Hepatocyte (in vitro differentiated cells): ENCODE results near the gene CDS2. TPM values are rescaled to one million over a fixed set of nuclear protein-coding genes. Genes with fewer than 3 reads are reported as not detected.

Source experiments
- DNase-seq: peaks from one replicate; pipeline ENCODE4 v3.0.0-alpha.2; 2016; ENCODE audit warnings: low spot score
- H2AFZ ChIP-seq: fragments of 200-600 bp; sonication (generic); 2 replicates; pipeline ENCODE4 v1.6.0; 2016; ENCODE audit warnings: antibody characterized with exemption, mild to moderate bottlenecking
- H3K27ac ChIP-seq: fragments of 200-600 bp; sonication (generic); 2 replicates; pipeline ENCODE4 v1.5.1; 2016; ENCODE audit warnings: mild to moderate bottlenecking
- H3K27me3 ChIP-seq: fragments of 200-600 bp; sonication (generic); 2 replicates; pipeline ENCODE4 v1.6.1; 2016
- H3K36me3 ChIP-seq: fragments of 200-600 bp; sonication (generic); replicated peaks from 2 replicates; pipeline ENCODE4 v1.5.1; 2016; ENCODE audit warnings: low read depth; ENCODE audit not compliant: insufficient read depth
- H3K4me1 ChIP-seq: fragments of 200-600 bp; sonication (generic); 2 replicates; pipeline ENCODE4 v1.5.1; 2016; ENCODE audit warnings: mild to moderate bottlenecking, moderate library complexity; ENCODE audit not compliant: insufficient read depth
- H3K4me2 ChIP-seq: fragments of 200-600 bp; sonication (generic); 2 replicates; pipeline ENCODE4 v1.6.0; 2016
- H3K4me3 ChIP-seq: fragments of 200-600 bp; sonication (generic); 2 replicates; pipeline ENCODE4 v1.5.1; 2016; ENCODE audit warnings: mild to moderate bottlenecking
- H3K79me2 ChIP-seq: fragments of 200-600 bp; sonication (generic); 2 replicates; pipeline ENCODE4 v1.6.0; 2017; ENCODE audit warnings: mild to moderate bottlenecking
- H3K9me2 ChIP-seq: fragments of 200-600 bp; sonication (generic); replicated peaks from 2 replicates; pipeline ENCODE4 v1.6.0; 2017; ENCODE audit warnings: mild to moderate bottlenecking; ENCODE audit not compliant: insufficient read depth
- H3K9me3 ChIP-seq: fragments of 200-600 bp; sonication (generic); 2 replicates; pipeline ENCODE4 v1.5.1; 2016; ENCODE audit warnings: low read depth, mild to moderate bottlenecking
- H4K20me1 ChIP-seq: fragments of 200-600 bp; sonication (generic); 2 replicates; pipeline ENCODE4 v1.6.0; 2016; ENCODE audit warnings: mild to moderate bottlenecking; ENCODE audit not compliant: insufficient read depth, poor library complexity, severe bottlenecking
- EZH2 ChIP-seq: fragments of 200-600 bp; sonication (generic); IDR thresholded peaks from 2 replicates; pipeline ENCODE4 v1.6.1; 2016; ENCODE audit warnings: antibody characterized with exemption, mild to moderate bottlenecking, borderline replicate concordance
- EZH2phosphoT487 ChIP-seq: fragments of 200-600 bp; sonication (generic); IDR thresholded peaks from one replicate; pipeline ENCODE4 v1.6.1; 2018; ENCODE audit warnings: antibody characterized with exemption, mild to moderate bottlenecking, low read depth, moderate library complexity; ENCODE audit not compliant: unreplicated experiment, severe bottlenecking
- WGBS: methylation state at CpG from one replicate; pipeline ENCODE4 v1.1.6; 2016; ENCODE audit warnings: low lambda C conversion rate; ENCODE audit errors: missing lambda C conversion rate; 5-methylcytosine and 5-hydroxymethylcytosine counted together
- polyA plus RNA-seq: library from polyadenylated mRNA; unstranded; fragments of >200 nt; fragmentation: Nextera tagmentation; extraction: Ambion mirVana; gene quantifications from 2 replicates; pipeline ENCODE4 v1.2.1, GENCODE V29; 2016
- total RNA-seq: library from RNA; depleted of rRNA; stranded (reverse); fragments of >200 nt; gene quantifications from 2 replicates; pipeline ENCODE4 v1.2.3, GENCODE V29; 2014
- TF ChIP-seq, protein P1 (sequence below): fragments of 200-600 bp; sonication (generic); IDR thresholded peaks from 2 replicates; pipeline ENCODE4 v1.5.1; 2016; ENCODE audit warnings: antibody characterized with exemption, mild to moderate bottlenecking; ENCODE audit not compliant: poor library complexity

CDS2 gene
- total RNA-seq (27.0 and 32.3 TPM in 2 replicates), polyA plus RNA-seq (36.6 and 48.9 TPM in 2 replicates)

GRCh38 chr20:5126512-5127203 is at the start of gene CDS2:
TSS of gene CDS2 (plus strand) at chr20:5127008. CDS start at chr20:5127093, 85 bp downstream.
- peak within 1 kb of the TSS; percentile 47 for H3K4me3 ChIP-seq
- no peaks in the 10 kb centered on the region for H3K36me3 ChIP-seq
- DNase-seq: peak; percentile 99
- peak within 1 kb of the TSS; percentile 86 for H3K4me2 ChIP-seq
- H3K27me3 ChIP-seq: no peaks in the 10 kb centered on the region
- under 1% methylated on average over 57 of the region's 78 CpGs for WGBS
- H2AFZ ChIP-seq: peak within 1 kb of the TSS; percentile 91
- peaks cover 46% of the 10 kb centered on the region for H3K79me2 ChIP-seq
- TF ChIP-seq EZH2phosphoT487: no peak
- TF ChIP-seq, protein P1, sequence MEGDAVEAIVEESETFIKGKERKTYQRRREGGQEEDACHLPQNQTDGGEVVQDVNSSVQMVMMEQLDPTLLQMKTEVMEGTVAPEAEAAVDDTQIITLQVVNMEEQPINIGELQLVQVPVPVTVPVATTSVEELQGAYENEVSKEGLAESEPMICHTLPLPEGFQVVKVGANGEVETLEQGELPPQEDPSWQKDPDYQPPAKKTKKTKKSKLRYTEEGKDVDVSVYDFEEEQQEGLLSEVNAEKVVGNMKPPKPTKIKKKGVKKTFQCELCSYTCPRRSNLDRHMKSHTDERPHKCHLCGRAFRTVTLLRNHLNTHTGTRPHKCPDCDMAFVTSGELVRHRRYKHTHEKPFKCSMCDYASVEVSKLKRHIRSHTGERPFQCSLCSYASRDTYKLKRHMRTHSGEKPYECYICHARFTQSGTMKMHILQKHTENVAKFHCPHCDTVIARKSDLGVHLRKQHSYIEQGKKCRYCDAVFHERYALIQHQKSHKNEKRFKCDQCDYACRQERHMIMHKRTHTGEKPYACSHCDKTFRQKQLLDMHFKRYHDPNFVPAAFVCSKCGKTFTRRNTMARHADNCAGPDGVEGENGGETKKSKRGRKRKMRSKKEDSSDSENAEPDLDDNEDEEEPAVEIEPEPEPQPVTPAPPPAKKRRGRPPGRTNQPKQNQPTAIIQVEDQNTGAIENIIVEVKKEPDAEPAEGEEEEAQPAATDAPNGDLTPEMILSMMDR: peak; percentile 57
- no peaks in the 10 kb centered on the region for H3K9me2 ChIP-seq
- H3K27ac ChIP-seq: peak within 1 kb of the TSS; percentile 86
- no peaks in the 10 kb centered on the region for H3K9me3 ChIP-seq
- H3K4me1 ChIP-seq: no peaks in the 10 kb centered on the region
- H4K20me1 ChIP-seq: peaks cover 6% of the 10 kb centered on the region

- Histone ChIP-seq H3K4me1 (no peaks in the 10 kb centered on the region), H4K20me1 (no peaks in the 10 kb centered on the region), H3K4me2 (no peak overlapping the region), H3K27ac (no peak overlapping the region), H3K27me3 (no peaks in the 10 kb centered on the region), H3K4me3 (no peak overlapping the region), H3K9me3 (no peaks in the 10 kb centered on the region), H2AFZ (no peak overlapping the region), H3K9me2 (no peaks in the 10 kb centered on the region), H3K79me2 (no peaks in the 10 kb centered on the region), H3K36me3 (no peaks in the 10 kb centered on the region)
- no peak for DNase-seq
- WGBS: 77% methylated on average over 4 of the region's 4 CpGs
- TF ChIP-seq, protein P1: no peak
- TF ChIP-seq EZH2phosphoT487 (no peak), EZH2 (no peak)
These were observed 48.9 kb upstream of the CDS2 start for GRCh38 chr20:5077761-5078387.

GRCh38 chr20:5078399-5078958 is 48.3 kb upstream of the CDS2 start:
- DNase-seq: no peak
- Histone ChIP-seq H3K9me2 (no peaks in the 10 kb centered on the region), H3K79me2 (no peaks in the 10 kb centered on the region), H4K20me1 (no peaks in the 10 kb centered on the region), H3K27me3 (no peaks in the 10 kb centered on the region), H3K4me1 (no peaks in the 10 kb centered on the region), H3K9me3 (no peaks in the 10 kb centered on the region), H3K4me3 (no peak overlapping the region), H3K27ac (no peak overlapping the region), H3K4me2 (no peak overlapping the region), H2AFZ (no peak overlapping the region), H3K36me3 (no peaks in the 10 kb centered on the region)
- TF ChIP-seq EZH2 (no peak), EZH2phosphoT487 (no peak)
- TF ChIP-seq, protein P1: no peak
- WGBS: 81% methylated on average over 11 of the region's 11 CpGs
